Gastroesophageal sphincter (tissue), 3 donors: ENCODE data around the gene BCL2.

Experiments used
- CTCF ChIP-seq, 4 experiments: fragments of 200-600 bp in 2 of 4; fragments of 450-650 bp in 2 of 4; sonication (generic) in 1 of 4; IDR thresholded peaks; one replicate each; pipeline ENCODE4 v1.5.1; 2017 to 2019; ENCODE audit warnings: antibody characterized with exemption in 4 of 4, mild to moderate bottlenecking in 2 of 4, moderate library complexity in 2 of 4
- EP300 ChIP-seq: sonication (generic); formaldehyde crosslinking; IDR thresholded peaks from one replicate; pipeline ENCODE4 v1.6.1; 2017; ENCODE audit warnings: antibody characterized with exemption, mild to moderate bottlenecking
- POLR2A ChIP-seq, 2 donors: fragments of 450-650 bp; IDR thresholded peaks; one replicate each; pipeline ENCODE4 v1.6.1; 2017; ENCODE audit warnings: antibody characterized with exemption in 2 of 2, mild to moderate bottlenecking in 2 of 2, moderate library complexity in 1 of 2
- POLR2AphosphoS5 ChIP-seq: sonication (generic); formaldehyde crosslinking; IDR thresholded peaks from one replicate; pipeline ENCODE4 v1.6.1; 2017; ENCODE audit warnings: antibody characterized with exemption

- TF ChIP-seq POLR2A (IDR thresholded peaks at IDR 0.05) (no peak), CTCF (IDR thresholded peaks at IDR 0.05) (no peak), POLR2AphosphoS5 (no peak), EP300 (no peak)
These were observed 28.3 kb downstream of the BCL2 start for GRCh38 chr18:63291278-63291677.
